KOPT-K1 (cell line): ENCODE data around the gene CLNK.
A peak's percentile ranks its signal among the peaks of the same experiment; 100 is the strongest.

ENCODE experiments used
- H3K27ac ChIP-seq: fragments of 200-600 bp; sonication (generic); 2 replicates; pipeline ENCODE4 v1.5.1; 2016; ENCODE audit warnings: antibody characterized with exemption, mild to moderate bottlenecking, low read depth, low read length; ENCODE audit not compliant: poor library complexity, severe bottlenecking
- H3K36me3 ChIP-seq: fragments of 200-600 bp; sonication (generic); 2 replicates; pipeline ENCODE4 v1.5.1; 2017; ENCODE audit warnings: antibody characterized with exemption, mild to moderate bottlenecking, low read length, moderate library complexity; ENCODE audit not compliant: insufficient read depth
- H3K9me3 ChIP-seq: fragments of 200-600 bp; sonication (generic); 2 replicates; pipeline ENCODE4 v1.5.1; 2017; ENCODE audit warnings: antibody characterized with exemption, low read length, mild to moderate bottlenecking; ENCODE audit not compliant: insufficient read depth, poor library complexity, severe bottlenecking

Gene CLNK

DNA sequence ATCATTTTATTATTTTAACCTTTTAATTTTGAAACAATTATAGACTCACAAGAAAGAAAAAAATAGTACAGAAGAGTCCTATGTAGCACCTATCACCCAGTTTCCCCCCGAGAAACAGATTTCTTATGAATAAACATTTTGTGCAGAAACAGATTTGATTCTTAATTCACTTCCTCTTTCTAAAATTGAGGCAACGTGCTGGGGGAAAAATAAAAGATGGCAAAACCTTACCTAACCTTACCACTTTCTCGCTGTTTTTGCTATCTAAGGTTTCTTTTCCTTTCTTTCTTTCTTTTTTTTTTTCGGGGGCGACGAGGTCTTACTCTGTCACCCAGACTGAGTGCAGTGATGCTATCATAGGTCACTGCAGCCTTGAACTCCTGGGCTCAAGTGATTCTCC, 4.3 kb upstream of the CLNK start:
- no peak overlapping the region for H3K27ac ChIP-seq
- H3K9me3 ChIP-seq = no peaks in the 10 kb centered on the region
- H3K36me3 ChIP-seq = no peaks in the 10 kb centered on the region

GRCh38 chr4:10688022-10688421, 3.5 kb upstream of the CLNK start:
- no peaks in the 10 kb centered on the region for H3K9me3 ChIP-seq
- no peaks in the 10 kb centered on the region for H3K36me3 ChIP-seq
- no peak overlapping the region for H3K27ac ChIP-seq

DNA sequence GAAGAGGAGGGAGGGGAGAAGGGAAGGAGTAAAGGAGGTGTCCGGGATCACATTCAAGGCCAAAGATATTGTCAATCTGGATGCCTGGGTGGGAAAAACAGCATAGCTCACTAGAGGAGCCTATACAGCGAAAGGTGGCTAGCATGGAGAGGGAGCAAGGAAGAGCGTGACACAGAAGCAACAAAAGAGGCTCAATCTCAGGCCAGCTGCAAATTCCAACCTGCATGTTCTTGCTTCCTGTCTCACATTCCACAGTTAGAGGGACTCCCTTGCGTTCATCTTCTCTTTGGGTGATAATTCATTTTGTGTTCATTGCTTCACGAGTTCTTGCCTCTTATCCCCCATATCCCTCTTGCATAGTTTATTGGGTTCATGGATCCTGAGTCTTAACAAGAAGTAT, 3.0 kb upstream of the CLNK start:
- Histone ChIP-seq H3K9me3 (no peaks in the 10 kb centered on the region), H3K27ac (no peak overlapping the region), H3K36me3 (no peaks in the 10 kb centered on the region)

GRCh38 chr4:10682397-10682796, 2.2 kb downstream of the CLNK start:
- no peaks in the 10 kb centered on the region for H3K9me3 ChIP-seq
- H3K36me3 ChIP-seq = no peaks in the 10 kb centered on the region
- H3K27ac ChIP-seq = no peak overlapping the region

GRCh38 chr4:10677796-10678497, 6.6 kb downstream of the CLNK start:
- no peak overlapping the region for H3K27ac ChIP-seq
- no peaks in the 10 kb centered on the region for H3K9me3 ChIP-seq
- H3K36me3 ChIP-seq = no peaks in the 10 kb centered on the region

DNA sequence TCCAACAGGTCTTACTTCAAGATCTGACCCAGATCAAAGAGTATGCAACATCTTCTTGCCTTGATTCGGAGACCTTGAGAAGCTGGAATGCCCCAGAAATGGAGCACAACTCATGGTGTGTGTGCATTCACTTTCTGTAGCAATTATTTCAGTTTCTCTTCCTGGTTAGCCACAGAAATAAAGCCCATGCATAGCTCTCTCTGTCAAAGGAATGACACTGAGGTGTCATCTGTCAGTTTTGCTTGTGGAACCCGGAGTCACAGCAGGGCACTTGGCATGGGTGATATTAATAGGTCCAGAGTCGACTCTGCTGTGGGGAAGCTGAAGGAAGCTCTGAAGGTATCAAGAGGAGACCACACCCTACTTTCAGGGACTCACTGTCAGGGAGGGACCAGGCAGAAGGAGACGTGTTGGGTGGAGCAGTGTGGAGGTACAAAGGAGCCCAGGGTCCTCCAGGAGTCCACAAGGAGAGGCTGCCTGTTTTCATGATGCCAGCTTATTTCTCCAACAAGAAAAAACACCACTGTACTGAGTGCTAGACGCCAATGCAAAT, 10.7 kb downstream of the CLNK start:
- H3K9me3 ChIP-seq = no peaks in the 10 kb centered on the region

DNA sequence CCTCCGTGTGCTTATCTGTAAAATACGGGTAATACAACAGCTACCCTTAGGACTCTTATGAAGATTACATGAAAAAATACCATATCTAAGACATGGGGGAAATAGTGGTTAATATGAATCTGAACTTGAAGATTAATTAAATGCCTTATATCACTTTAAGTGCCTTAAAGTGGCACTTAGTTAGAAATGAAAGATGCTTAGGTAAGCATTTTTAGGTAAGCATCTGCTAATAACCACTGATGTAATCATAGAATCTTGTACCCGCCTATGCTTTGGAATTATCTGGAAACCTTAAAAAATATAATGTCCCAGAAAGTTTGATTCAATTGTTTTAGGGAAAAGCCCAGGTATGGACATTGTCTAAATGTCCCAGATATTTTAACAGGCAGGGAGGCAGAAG, 12.2 kb downstream of the CLNK start:
- H3K9me3 ChIP-seq = no peaks in the 10 kb centered on the region
- H3K27ac ChIP-seq = peak overlapping the region; percentile 59
- H3K36me3 ChIP-seq = no peaks in the 10 kb centered on the region

More for the DNA sequence above, 10.7 kb downstream of the CLNK start:
- Histone ChIP-seq H3K27ac (no peak overlapping the region), H3K36me3 (no peaks in the 10 kb centered on the region)

- H3K9me3 ChIP-seq = no peaks in the 10 kb centered on the region
- H3K27ac ChIP-seq = peak overlapping the region; percentile 59
- H3K36me3 ChIP-seq = no peaks in the 10 kb centered on the region
Observed at GRCh38 chr4:10671799-10672198, 12.8 kb downstream of the CLNK start.

- no peaks in the 10 kb centered on the region for H3K36me3 ChIP-seq
- peak overlapping the region; percentile 59 for H3K27ac ChIP-seq
- no peaks in the 10 kb centered on the region for H3K9me3 ChIP-seq
Observed at GRCh38 chr4:10671366-10671765, 13.2 kb downstream of the CLNK start.

GRCh38 chr4:10670321-10670720, 14.2 kb downstream of the CLNK start:
- Histone ChIP-seq H3K36me3 (no peaks in the 10 kb centered on the region), H3K9me3 (no peaks in the 10 kb centered on the region), H3K27ac (no peak overlapping the region)

- Histone ChIP-seq H3K9me3 (no peaks in the 10 kb centered on the region), H3K27ac (no peak overlapping the region), H3K36me3 (no peaks in the 10 kb centered on the region)
Observed at GRCh38 chr4:10667701-10668326, 16.8 kb downstream of the CLNK start.

DNA sequence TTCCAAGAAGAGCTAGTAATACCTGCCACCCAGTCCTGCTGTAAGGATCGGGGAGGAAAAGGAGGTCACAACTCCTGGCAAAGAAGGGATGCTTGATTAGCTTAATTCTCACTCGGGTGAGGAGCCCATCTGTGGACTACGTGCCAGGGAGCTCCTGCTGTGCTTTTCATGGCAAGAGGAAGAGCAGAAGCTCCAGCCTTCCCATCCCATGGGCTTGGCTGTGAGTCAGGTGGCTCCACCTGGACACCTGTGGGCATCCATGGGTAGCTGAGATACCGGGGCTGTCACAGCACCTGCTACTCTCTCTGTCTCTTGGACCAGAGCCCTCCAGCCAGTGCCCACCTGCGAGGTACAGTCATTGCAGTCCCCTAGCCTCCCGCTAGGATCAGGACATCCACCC, 18.0 kb downstream of the CLNK start:
- Histone ChIP-seq H3K27ac (no peak overlapping the region), H3K9me3 (no peaks in the 10 kb centered on the region), H3K36me3 (no peaks in the 10 kb centered on the region)

DNA sequence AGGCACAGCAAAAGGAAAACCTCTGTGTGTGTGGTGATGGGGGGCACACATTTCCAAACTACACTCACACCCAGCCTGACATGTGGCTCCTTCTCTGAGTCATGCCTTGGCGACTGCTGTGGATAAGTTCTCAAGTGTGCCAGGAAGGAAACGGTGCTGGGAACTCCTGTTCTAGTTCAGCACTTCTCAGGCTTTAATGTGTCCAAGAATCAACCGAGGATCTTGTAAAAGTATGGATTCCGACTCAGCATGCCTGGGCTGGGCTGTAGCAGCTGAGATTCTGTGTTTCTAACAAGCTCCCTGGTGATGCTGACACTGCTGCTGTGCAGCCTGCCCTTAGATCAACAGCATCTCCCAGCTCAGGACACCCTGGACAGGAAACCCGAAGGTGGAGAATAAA, 20.2 kb downstream of the CLNK start:
- Histone ChIP-seq H3K27ac (no peak overlapping the region), H3K9me3 (no peaks in the 10 kb centered on the region), H3K36me3 (no peaks in the 10 kb centered on the region)

DNA sequence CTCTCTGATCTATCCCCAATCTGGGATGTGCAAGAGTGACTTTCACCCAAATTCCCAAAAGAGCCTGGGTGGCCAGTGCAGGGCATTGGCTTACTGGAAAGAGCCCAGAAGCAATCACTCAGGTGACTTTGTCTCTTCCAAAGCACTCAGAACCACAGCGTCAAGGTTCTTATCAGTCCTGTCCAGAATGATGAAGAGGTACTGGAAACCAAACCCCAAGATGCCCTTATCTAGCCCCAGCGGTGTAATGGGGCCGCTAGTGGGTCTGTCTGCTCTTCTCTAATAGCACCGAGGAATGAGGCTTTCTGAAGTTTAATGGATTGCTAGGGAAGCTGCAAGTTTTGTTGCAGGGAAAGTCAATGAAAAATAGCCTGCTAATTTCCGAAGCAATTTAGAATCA, 21.6 kb downstream of the CLNK start:
- H3K27ac ChIP-seq = no peak overlapping the region
- no peaks in the 10 kb centered on the region for H3K9me3 ChIP-seq
- no peaks in the 10 kb centered on the region for H3K36me3 ChIP-seq

DNA sequence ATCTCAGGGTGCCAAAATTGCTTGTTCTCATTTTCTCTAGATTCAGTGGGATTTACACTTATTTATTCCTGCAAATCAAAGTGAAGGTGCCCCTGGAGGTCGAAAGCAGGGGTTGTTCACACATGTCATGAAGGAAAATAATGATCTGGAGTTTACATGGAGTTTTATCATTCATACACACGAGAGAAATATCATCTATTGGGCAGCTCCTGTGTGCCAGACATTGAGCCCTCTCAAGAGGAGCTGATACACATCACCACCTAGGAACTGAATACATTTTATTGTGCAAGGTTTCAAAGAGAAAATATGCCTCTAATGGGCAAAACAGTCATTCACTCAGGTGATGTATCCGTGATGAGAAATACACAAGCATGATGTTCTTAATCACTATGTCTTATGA, 23.5 kb downstream of the CLNK start:
- no peak overlapping the region for H3K27ac ChIP-seq
- H3K36me3 ChIP-seq = no peaks in the 10 kb centered on the region
- H3K9me3 ChIP-seq = no peaks in the 10 kb centered on the region

- Histone ChIP-seq H3K27ac (no peak overlapping the region), H3K9me3 (no peaks in the 10 kb centered on the region), H3K36me3 (no peaks in the 10 kb centered on the region)
Observed at GRCh38 chr4:10659251-10659650, 25.3 kb downstream of the CLNK start.
